CD4-positive, alpha-beta T cell treated with Interleukin-21 for 1 hour (primary cell): Measurements from ENCODE around the gene MAK.

ENCODE experiments used
- DNase-seq: peaks from one replicate; pipeline ENCODE4 v3.0.0-alpha.2; 2020

The MAK gene

DNA sequence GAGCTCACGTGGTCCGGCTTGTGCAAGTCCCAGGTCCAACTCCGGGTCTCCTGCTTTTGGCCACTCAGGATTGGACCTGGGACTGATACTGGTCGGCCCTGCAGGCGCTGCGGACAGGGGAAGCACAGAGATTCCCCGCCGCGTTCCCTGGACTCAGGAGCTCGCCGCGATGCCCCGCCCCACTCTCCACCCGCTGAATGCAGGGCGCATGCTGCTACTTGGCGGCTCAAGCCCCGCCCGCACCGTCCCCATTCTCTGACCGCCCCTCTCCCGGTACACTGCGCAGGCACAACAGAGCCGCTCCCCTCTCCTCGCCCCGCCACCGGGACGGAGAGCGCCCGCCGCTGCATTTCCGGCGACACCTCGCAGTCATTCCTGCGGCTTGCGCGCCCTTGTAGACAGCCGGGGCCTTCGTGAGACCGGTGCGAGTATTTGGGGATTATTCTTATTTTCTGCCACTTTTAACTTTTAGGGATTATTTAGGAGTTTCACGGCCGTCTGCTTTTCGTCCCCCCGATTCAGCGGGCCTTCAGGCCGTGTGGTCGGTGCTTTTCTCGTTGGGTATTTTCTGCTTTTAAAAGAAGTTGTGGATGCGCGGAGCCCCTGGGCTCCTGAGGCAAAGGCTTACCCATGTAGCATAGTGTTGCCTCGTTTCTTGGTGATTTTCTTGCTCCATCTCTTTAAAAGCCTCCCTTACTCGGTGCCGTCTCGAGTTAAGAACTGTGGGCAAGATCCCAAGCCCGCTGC is 115.3 kb downstream of the MAK start, which contains the start of gene TMEM14C:
Gene TMEM14C (plus strand): TSS at position 251 of the 747 bp plus-strand sequence. CDS start 1,544 bp downstream, outside the sequence.
- DNase-seq: peak; percentile 81

- DNase-seq: no peak
Measured at GRCh38 chr6:10722570-10722819, 115.8 kb downstream of the MAK start.

DNA sequence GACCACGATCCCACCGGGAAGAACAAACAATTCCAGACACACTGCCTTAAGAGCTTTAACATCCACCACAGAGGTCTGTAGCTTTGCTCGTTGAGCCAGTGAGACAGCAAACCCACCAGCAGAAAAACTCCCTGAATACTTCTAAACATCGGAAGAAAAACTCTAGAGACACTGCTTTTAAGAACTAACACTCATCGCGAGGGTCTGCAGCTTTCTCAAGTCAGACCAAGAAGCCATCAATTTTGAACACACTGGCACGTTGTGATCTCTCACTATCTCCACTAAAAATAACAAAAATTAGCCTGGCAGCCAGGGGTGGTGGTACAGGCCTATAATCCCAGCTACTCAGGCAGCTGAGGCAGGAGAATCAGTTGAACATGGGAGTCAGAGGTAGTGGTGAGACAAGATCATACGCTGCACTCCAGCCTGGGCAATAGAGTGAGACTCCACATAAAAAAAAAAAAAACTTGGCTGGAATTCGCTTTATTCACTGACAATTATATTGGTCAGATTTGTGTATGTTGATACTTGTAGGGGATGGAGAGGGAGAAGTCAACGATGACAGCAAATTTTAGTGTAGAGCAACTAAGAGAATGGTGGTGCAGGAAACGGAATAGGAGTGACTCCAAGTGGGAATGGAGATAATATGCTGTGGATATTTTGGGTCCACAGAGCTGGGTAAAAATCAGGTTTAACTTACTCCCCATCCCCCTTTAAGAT is 116.3 kb downstream of the MAK start:
- DNase-seq: no peak

DNA sequence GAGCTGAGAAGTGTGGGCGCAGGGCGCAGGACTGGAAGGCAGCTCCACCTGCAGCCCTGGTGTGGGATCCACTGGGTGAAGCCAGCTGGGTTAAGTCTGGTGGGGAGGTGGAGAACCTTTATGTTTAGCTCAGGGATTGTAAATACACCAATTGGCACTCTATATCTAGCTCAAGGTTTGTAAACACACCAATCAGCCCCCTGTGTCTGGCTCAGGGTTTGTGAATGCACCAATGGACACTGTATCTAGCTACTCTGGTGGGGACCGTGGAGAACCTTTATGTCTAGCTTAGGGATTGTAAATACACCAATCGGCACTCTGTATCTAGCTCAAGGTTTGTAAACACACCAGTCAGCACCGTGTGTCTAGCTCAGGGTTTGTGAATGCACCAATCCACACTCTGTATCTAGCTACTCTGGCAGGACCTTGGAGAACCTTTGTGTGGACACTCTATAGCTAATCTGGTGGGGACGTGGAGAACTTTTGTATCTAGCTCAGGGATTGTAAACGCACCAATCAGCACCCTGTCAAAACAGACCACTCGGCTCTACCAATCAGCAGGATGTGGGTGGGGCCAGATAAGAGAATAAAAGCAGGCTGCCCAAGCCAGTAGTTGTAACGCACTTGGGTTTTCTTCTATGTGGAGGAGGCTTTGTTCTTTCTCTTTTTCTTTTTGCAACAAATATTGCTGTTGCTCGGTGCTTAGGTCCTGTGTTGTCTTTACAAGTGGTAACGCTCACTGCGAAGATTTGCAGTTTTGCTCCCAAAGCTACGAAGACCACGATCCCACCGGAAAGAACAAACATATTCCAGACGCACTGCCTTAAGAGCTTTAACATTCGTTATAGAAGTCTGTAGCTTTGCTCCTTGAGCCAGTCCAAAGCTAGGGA is 117.1 kb downstream of the MAK start:
- DNase-seq: peak; percentile 31

- peak; percentile 60 for DNase-seq
Measured at GRCh38 chr6:10720265-10720959, 117.9 kb downstream of the MAK start.

DNA sequence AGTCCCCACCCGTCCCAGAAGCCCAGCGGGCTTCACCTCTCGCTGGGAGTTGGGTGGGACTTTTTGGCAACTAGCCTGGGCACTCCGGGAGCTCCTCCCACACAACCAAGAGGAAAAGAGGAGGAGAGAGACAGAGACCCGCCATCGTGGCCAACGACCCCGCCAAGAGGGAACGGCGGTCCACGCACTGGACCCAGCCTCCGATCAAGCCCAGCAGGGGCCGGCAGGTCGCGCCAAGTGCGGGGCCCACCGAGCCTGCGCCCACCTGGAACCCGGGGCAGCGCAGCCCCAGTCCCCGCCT is 118.4 kb downstream of the MAK start:
- DNase-seq: no peak

DNA sequence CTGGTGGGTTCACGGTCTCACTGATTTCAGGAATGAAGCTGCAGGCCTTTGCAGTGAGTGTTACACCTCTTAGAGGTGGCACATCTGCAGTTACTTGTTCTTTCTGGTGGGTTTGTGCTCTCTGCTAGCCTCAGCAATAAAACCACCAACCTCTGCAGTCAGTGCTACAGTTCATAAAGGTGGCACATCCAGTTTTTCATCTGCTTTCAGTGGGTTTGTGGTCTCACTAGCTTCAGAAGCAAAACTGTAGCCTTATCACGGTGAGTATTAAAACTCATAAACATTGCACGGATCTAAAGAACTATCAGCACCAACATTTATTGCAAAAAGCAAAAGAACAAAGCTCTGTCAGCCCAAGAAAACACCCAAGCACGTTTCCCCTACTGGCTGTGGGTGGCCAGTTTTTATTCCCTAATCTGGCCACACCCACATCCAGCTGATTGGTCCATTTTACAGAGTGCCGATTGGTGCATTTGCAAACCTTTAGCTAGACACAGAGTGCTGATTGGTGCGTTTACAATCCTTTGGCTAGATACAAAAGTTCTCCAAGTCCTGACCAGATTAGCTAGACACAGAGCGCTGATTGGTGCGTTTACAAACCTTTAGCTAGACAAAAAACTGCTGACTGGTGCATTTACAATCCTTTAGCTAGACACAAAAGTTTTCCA is 118.9 kb downstream of the MAK start:
- peak; percentile 71 for DNase-seq

DNA sequence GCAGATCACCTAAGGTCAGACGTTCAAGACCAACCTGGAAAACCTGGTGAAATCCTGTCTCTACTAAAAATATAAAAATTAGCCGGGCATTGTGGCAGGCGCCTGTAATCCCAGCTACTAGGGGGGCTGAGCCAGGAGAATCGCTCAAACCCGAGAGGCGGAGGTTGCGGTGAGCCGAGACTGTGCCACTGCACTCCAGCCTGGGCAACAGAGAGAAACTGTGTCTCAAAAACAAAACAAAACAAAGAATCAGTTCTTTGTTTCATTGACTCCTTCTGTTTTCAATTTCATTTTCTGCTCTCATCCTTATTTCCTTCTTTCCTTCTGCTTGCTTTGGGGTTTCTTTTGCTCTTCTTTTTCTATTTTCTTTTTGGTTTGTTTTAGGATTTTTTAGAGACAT is 124.4 kb downstream of the MAK start:
- DNase-seq: no peak
